ENCODE results near the gene IL6R.
A peak's percentile ranks its signal among the peaks of the same experiment; 100 is the strongest.

Gene IL6R

DNA sequence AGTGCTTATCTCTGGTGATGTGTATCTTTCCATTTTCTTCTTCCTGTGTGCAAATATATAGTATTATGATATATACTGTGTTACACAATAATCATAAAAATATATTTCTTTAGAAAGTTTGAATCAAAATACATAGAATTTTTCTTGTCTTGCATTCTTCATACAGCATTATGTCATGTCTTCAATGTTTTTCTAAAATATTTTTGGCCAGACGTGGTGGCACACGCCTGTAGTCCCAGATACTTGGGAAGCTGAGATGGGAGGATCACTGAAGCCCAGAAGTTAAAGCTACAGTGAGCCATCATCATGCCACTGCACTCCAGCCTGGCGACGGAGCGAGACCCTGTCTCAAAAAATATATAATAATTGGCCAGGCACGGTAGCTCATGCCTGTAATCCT lies 41.6 kb downstream of the IL6R start:
- no peak for DNase-seq (ENCODE audit: low read depth in 2 of 3, low spot score in 1 of 3)

DNA sequence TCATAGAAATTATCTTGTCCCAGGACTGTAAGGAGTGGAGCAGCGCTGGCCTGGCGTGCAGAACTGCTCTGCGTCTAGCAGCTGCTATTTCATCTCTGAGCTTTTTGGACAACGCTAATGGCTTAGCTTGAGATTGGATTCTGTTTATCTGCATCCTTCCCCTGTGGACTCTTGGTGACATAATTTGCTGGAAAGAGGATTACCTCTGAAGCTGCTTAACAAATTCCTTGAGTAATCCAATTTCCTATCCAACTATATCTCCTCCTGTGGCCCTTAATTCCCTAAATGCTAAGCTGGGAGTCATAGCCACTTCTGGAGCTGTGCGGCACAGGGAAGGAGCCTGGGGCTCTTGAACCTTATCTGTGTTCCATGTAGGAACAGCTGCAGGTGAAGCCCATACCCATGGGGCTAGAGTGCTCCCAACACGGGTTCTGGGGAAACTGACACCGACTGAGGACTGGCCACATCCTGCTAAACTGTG lies 43.2 kb downstream of the IL6R start:
- no peak for DNase-seq (ENCODE audit: low read depth in 2 of 3, low spot score in 1 of 3)

DNA sequence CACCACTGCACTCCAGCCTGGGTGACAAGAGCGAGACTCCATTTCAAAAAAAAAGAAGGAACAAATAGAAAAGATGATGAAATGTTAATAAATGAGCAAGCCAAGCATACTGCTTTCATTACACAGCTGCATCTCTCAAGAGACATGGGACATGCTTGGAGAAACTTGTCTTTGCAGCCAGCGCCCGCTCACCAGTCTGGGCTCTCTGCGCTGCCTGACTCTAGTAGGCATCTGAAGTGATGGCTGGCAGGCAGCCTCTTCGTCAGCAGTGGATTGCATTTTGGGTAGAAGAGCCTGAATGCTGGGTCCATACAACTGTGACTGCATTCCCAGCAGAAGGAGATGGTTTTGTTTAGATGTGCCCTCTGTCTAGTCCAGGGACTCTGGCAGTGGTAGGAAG lies 48.0 kb downstream of the IL6R start:
- no peak for DNase-seq (ENCODE audit: low read depth in 2 of 3, low spot score in 1 of 3)

DNA sequence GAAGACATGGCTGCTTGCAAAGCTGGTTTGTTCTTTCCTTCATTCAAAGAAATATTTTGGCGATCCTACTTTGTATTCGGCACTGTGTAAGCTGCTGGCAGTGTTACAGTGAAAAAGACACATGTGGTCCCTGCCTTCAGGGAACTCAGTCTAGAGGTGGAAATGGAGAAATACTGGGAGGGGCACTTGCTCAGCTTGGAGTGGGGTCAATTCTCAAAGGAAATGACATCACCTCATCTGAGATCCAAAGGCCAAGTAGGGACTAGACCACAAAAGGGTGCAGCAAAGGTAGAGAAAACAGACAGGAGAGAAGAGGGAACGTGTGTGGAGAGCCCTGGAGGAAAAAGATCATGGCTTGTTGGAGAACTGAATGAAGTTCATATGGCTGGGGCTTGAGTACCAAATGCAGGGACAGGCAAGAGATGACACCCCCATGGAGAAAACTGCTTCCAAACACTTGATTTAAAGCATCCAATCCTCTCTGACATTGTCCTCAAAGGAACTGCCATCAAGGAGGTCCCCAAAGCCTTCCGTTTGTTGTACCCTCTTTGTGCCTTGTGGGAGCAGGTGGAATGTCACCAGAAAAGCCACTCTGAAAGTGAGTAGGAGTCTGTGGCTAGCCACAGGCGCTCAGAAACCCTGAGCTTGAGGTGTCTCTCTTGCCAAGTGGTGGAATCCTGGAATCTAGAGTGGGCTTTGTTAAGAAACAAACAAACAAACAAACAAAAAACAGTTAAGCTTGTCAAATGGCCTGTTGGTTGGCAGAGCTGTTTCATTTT lies 48.6 kb downstream of the IL6R start:
- no peak for DNase-seq (ENCODE audit: low read depth in 2 of 3, low spot score in 1 of 3)

DNA sequence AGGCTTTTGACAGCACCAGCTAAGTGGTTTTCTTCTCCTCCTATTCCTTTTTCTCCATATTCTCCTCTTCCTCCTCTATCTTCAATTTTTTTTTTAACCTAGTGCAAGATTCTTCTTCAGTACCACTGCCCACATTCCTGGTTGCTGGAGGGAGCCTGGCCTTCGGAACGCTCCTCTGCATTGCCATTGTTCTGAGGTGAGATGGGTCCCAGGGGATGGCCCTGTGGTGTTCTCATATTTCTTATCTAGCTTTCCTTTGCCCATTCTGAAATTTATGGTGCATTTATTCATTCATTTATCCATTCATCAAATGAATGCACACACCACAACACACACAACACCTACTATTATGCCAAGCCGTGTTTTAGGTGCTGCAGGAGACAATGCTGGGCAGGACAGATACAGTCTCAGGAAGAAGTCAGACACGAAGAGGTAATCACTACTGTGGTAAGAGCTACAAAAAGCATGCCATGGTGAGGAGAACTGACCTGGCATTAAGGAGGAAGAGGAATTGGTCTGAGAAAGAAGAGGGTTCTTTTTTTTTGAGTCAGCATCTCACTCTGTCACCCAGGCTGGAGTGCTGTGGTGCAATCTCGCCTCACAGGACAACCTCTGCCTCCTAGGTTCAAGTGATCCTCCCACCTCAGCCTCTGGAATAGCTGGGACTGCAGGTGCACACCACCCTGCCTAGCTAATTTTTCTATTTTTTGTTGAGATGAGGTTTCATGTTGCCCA lies 49.4 kb downstream of the IL6R start:
- no peak for DNase-seq (ENCODE audit: low read depth in 2 of 3, low spot score in 1 of 3)

DNA sequence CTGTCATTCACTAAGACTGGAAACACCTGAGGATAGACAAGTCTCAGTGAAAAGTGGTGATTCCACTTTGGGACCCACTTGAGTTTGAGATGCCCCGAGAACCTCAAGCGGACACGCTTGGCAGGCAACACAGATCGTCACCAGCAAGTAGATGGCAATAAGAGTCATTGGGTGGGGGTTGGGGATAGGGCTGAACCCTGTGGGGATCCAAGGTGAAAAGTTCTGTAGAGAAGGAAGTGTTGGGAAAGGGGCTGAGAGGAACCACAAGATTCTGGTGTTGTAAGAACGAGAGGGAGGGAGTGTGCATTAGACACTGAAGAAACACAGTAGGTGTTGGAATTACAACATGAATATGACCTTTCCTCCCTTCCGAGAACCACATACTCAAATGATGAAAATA lies 51.5 kb downstream of the IL6R start:
- no peak for DNase-seq (ENCODE audit: low read depth in 2 of 3, low spot score in 1 of 3)

DNA sequence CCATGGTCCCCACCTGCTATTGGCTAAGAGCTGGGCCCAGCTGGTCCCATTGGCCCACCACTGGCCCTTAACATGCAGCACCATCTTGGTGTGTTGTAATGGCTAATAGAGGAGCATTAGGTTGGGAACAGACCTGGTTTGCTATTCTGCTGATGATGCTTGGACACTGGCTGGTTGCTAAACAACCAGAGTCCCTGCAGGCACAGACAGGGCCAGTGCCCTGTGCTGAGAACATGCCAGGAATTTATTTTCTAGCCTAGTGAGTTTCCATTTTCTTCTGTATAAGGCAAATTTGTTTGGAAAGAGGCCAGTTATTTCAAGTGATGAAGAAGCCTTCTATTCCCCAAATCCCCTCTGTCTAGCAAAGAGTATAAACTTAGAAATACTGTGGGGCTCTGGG lies 53.9 kb downstream of the IL6R start:
- no peak for DNase-seq (ENCODE audit: low read depth in 2 of 3, low spot score in 1 of 3)

DNA sequence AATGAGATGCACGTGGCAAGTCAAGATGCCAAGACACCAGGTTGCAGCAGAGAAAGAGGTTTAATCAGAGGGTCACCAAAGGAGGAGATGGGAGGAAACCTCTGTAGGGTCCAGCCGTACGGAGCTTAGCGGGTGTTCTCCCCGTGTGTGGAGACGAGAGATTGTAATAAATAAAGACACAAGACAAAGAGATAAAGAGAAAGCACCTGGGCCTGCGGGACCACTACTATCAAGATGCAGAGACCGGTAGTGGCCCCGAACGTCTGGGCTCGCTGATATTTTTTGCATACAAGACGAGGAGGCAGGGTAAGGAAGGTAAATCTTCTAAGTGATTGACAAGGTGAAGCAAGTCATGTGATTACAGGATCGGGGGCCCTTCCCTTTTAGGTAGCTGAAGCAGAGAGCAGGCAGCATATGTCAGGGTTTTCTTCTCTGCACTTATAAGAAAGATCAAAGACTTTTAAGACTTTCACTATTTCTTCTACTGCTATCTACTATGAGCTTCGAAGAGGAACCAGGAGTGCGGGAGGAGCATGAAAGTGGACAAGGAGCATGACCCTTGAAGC lies 55.6 kb downstream of the IL6R start:
- DNase-seq (ENCODE audit: low read depth in 2 of 3, low spot score in 1 of 3) = no peak

DNA sequence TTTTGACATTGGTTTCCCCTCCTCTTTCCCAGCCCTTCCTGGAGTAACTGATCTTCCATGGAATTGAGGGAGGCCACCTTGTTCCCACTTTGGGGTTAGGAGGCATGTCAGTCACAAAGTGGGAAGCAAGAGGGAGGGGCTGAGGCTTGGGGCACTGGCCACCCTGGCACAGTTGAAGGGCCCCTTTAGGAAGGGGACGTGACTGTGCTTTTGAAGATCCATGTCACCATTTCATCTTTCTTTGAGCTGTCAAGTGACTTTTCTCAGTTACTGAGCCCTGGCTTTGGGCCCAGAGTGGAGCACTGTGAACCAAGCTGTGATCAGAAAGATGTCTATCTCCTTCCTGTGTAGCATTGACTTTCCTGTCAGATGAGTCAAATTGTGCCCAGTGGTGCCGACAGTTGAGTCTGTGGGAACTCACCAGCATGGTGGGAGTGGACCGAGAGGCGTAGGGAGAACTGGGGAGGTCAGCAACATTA lies 58.4 kb downstream of the IL6R start:
- peak; percentile 53 to 72 (median 59) for DNase-seq (ENCODE audit: low read depth in 2 of 3, low spot score in 1 of 3)

DNA sequence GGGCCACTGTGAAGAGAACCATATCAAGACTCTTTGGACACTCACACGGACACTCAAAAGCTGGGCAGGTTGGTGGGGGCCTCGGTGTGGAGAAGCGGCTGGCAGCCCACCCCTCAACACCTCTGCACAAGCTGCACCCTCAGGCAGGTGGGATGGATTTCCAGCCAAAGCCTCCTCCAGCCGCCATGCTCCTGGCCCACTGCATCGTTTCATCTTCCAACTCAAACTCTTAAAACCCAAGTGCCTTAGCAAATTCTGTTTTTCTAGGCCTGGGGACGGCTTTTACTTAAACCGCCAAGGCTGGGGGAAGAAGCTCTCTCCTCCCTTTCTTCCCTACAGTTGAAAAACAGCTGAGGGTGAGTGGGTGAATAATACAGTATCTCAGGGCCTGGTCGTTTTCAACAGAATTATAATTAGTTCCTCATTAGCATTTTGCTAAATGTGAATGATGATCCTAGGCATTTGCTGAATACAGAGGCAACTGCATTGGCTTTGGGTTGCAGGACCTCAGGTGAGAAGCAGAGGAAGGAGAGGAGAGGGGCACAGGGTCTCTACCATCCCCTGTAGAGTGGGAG lies 60.6 kb downstream of the IL6R start:
- no peak for DNase-seq (ENCODE audit: low read depth in 2 of 3, low spot score in 1 of 3)

DNA sequence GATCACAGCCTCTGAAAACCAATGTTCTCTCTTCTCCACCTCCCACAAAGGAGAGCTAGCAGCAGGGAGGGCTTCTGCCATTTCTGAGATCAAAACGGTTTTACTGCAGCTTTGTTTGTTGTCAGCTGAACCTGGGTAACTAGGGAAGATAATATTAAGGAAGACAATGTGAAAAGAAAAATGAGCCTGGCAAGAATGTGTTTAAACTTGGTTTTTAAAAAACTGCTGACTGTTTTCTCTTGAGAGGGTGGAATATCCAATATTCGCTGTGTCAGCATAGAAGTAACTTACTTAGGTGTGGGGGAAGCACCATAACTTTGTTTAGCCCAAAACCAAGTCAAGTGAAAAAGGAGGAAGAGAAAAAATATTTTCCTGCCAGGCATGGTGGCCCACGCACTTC lies 61.1 kb downstream of the IL6R start:
- no peak for DNase-seq (ENCODE audit: low read depth in 2 of 3, low spot score in 1 of 3)

DNA sequence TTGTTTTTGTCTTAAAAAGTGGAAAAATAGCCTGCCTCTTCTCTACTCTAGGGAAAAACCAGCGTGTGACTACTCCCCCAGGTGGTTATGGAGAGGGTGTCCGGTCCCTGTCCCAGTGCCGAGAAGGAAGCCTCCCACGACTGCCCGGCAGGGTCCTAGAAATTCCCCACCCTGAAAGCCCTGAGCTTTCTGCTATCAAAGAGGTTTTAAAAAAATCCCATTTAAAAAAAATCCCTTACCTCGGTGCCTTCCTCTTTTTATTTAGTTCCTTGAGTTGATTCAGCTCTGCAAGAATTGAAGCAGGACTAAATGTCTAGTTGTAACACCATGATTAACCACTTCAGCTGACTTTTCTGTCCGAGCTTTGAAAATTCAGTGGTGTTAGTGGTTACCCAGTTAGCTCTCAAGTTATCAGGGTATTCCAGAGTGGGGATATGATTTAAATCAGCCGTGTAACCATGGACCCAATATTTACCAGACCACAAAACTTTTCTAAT lies 61.8 kb downstream of the IL6R start:
- no peak for DNase-seq (ENCODE audit: low read depth in 2 of 3, low spot score in 1 of 3)

DNA sequence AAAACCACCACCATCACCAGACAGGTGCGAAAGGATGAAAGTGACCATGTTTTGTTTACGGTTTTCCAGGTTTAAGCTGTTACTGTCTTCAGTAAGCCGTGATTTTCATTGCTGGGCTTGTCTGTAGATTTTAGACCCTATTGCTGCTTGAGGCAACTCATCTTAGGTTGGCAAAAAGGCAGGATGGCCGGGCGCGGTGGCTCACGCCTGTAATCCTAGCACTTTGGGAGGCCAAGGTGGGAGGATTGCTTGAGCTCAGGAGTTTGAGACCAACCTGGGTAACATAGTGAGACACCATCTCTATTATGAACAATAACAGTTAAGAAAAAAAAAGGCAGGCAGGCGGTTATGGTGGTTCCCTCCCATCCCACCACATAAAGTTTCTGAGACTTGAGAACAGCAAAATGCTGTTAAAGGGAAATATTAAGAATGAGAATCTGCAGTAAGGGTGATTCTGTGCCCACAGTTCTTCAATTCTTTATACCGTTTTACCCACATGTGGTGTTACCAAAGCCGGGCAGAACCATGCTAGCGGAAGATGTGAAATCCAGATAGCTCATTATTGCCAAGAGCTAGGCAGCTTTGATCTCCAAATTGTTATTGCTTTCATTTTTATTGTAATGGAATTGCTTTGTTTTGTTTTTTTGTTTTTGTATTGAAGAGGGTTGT lies 62.4 kb downstream of the IL6R start:
- DNase-seq (ENCODE audit: low read depth in 2 of 3, low spot score in 1 of 3) = no peak

DNA sequence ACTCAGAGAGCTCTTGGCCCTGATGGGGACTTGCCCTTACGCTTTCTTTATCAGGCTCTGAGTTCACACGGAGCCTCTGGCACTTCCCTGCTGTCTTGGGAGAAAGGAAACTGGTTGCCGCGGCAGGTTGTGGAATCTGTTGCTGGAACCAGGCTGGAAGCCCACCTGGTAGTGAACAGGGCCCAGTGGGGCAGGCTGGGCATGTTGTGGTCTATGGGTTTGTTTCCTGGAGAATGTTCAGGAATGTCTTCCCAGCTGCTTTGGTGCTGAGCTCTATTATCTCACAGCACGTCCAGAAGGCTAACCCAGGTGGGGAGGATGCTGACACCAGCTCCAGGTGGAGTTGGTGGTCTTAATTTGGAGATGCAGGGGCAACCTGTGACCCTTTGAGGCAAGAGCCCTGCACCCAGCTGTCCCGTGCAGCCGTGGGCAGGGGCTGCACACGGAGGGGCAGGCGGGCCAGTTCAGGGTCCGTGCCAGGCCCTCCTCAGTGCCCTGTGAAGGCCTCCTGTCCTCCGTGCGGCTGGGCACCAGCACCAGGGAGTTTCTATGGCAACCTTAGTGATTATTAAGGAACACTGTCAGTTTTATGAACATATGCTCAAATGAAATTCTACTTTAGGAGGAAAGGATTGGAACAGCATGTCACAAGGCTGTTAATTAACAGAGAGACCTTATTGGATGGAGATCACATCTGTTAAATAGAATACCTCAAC lies 63.5 kb downstream of the IL6R start:
- no peak for DNase-seq (ENCODE audit: low read depth in 2 of 3, low spot score in 1 of 3)

DNA sequence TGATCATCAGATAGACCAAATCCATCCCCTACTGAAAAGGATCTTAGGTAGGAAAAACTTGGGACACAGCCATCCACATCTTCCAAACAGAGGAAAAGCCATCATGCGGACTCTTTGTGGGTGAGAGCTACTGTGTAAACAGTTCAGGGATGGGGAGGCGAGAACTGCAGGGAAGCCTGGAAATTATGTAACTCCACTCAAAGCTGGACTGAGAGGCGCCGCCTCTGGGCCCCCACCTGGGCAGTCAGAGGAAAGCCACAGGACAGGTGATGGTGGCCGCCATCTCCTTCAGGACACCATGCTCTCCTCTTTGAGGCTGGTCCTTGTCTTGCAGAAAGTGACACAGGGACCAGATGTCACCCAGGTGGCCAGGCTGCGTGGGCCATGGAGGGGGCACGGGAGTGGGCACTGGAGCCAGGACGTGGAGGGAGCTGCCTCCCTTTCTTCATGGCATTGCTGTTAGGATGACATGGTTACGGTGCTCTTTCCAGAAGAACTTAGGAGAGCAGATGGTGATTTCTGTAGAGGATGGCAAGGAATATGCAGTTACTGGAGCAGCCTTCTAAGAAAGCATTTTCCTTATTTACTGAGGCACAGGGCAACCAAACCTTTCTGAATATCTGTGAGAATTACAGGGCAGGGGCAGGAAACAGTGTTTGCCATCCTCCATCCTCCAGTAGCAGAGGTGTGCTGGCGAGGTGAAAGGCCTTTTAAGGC lies 64.9 kb downstream of the IL6R start:
- no peak for DNase-seq (ENCODE audit: low read depth in 2 of 3, low spot score in 1 of 3)

DNA sequence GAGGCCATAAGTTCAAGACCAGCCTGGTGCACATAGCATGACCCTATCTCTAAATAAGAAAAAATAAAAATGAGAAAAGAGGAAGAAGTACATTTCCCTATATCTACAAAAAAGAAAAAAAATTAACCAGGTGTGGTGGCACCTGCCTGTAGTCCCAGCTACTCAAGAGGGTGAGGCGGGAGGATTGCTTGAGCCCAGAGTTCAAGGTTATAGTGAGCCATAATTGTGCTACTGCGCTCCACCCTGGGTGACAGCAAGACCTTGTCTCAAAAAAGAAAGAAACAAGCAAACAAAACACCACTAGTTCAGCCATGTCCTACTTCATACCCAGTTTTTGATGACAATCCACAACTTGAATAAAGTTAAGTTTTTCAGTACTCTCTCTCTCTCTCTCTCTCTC lies 66.2 kb downstream of the IL6R start:
- DNase-seq (ENCODE audit: low read depth in 2 of 3, low spot score in 1 of 3) = no peak

DNA sequence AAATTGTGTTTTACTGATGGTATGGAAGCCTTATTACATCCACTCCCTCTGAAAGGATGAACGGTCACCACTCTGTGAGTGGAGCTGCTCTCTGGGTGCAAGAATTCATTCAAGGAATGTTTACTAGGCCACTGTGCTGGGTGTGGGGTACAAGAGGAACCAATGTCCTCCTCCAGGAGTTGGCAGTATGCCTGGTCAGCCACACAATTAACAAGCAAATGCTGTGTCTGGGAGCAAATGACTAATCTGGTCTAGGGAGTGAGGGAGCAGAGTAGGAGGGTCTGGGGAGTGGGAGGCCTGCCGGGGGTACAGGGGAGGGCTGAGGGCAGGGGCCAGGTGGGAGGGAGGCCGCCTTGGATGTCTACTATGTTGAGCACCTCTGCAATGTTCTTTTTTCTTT lies 69.7 kb downstream of the IL6R start:
- no peak for DNase-seq (ENCODE audit: low read depth in 2 of 3, low spot score in 1 of 3)

DNA sequence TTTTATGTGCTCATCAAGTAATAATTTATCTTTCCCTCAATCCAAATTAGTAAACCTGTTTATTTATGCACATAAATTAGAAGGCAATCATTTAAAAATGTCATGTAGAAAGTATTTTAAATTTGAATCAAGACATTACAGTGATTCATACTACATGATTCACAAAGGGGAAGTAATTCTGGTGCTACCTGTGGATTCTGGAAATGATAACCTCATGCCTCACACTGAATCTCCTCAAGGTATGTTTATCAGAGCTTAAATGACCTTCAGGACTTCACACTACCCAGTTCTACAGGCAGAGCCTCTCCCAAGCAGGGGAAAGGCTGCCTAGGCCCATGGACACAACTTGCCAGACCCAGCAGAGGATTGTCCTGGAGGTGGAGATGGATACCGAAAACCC lies 71.6 kb downstream of the IL6R start:
- no peak for DNase-seq (ENCODE audit: low read depth in 2 of 3, low spot score in 1 of 3)

DNA sequence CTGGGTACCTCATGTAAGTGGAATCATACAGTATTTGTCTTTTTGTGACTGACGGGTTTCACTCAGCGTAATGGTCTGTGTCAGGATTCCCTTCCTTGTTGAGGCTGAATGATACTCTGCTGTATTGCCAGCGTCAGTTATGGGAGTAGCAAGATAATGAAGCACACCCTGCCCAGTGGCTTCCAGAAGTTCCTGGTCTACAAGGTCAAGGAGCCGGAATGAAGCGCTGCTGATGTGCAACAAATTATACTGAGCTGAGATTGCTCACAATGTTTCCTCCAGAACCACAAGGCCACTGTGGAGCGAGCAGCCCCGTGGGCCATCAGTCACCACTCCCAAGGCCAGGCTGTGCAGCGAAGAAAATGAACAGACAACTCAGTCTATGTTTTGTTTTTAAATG lies 72.9 kb downstream of the IL6R start:
- no peak for DNase-seq (ENCODE audit: low read depth in 2 of 3, low spot score in 1 of 3)

DNA sequence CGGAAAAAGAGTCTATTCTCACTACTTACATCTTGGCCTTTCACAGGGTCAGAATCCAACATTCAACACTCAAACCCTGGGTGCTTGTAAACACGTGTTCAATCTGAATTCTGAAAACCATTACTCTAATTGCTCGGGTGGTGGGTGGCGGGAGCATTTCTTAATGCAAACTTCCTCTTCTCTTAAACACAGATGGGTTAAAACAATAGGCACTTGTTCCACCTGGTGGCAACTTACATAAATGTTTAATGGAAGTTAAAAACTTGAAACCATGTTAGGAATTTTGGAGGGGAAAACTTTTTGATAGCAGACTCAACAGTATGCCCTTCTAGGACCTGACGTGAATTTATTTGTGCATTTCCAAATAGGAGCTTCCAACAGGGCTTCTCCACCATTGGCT lies 73.5 kb downstream of the IL6R start:
- no peak for DNase-seq (ENCODE audit: low read depth in 2 of 3, low spot score in 1 of 3)
